ENCODE measurements around the gene SF3A2. TPM values are rescaled to one million over a fixed set of nuclear protein-coding genes. Genes with fewer than 3 reads are reported as not detected.

SF3A2 gene
- total RNA-seq, 1 experiment from 2014 or later = 184 TPM

DNA sequence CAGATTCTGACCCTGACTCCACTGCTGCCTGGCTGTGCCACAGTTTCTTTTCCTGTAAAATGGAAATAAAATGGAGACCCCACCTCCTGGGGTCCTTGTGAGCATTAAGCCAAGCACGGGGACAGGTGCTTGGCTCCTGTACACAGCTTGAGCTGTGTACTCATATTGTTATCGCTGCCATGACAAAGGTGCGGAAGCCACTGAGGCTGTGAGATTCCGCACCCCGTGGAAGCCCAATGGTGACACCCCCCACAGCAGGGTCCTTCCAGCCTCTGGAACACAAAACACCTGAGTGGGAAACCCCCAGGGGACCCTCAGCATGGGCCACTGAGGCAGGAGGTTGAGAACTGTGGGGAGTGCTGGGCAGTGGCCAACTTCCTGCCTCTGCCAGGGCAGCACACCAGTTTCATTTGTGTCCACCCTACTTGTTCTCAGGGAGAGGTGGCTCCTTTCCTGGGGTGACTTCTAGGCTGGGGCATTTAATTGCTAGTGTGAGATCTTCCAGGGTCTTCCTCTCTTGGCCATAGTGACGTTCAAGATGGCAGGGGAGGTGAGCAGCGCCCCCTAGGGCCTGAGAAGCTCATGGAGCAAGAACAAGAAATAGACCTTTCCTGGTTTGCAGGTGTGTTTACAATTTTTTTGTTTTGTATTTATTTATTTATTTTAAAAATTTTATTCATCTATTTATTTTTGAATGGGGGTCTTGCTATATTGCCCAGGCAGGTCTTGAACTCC lies 25.0 kb downstream of the SF3A2 start:
- TF ChIP-seq, protein P1, sequence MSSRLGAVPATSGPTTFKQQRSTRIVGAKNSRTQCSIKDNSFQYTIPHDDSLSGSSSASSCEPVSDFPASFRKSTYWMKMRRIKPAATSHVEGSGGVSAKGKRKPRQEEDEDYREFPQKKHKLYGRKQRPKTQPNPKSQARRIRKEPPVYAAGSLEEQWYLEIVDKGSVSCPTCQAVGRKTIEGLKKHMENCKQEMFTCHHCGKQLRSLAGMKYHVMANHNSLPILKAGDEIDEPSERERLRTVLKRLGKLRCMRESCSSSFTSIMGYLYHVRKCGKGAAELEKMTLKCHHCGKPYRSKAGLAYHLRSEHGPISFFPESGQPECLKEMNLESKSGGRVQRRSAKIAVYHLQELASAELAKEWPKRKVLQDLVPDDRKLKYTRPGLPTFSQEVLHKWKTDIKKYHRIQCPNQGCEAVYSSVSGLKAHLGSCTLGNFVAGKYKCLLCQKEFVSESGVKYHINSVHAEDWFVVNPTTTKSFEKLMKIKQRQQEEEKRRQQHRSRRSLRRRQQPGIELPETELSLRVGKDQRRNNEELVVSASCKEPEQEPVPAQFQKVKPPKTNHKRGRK (CRISPR knock-in tag; IDR thresholded peaks at IDR 0.05; ENCODE audit: borderline replicate concordance) = no peak
- TF ChIP-seq NR1H2 (CRISPR knock-in tag; IDR thresholded peaks at IDR 0.05) = no peak
- TF ChIP-seq, protein P2, sequence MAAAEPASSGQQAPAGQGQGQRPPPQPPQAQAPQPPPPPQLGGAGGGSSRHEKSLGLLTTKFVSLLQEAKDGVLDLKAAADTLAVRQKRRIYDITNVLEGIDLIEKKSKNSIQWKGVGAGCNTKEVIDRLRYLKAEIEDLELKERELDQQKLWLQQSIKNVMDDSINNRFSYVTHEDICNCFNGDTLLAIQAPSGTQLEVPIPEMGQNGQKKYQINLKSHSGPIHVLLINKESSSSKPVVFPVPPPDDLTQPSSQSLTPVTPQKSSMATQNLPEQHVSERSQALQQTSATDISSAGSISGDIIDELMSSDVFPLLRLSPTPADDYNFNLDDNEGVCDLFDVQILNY (CRISPR knock-in tag; IDR thresholded peaks at IDR 0.05) = no peak
- no peak for TF ChIP-seq GRHL2 (CRISPR knock-in tag; IDR thresholded peaks at IDR 0.05; ENCODE audit: insufficient replicate concordance, severe bottlenecking)
- TF ChIP-seq, protein P3, sequence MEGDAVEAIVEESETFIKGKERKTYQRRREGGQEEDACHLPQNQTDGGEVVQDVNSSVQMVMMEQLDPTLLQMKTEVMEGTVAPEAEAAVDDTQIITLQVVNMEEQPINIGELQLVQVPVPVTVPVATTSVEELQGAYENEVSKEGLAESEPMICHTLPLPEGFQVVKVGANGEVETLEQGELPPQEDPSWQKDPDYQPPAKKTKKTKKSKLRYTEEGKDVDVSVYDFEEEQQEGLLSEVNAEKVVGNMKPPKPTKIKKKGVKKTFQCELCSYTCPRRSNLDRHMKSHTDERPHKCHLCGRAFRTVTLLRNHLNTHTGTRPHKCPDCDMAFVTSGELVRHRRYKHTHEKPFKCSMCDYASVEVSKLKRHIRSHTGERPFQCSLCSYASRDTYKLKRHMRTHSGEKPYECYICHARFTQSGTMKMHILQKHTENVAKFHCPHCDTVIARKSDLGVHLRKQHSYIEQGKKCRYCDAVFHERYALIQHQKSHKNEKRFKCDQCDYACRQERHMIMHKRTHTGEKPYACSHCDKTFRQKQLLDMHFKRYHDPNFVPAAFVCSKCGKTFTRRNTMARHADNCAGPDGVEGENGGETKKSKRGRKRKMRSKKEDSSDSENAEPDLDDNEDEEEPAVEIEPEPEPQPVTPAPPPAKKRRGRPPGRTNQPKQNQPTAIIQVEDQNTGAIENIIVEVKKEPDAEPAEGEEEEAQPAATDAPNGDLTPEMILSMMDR (IDR thresholded peaks at IDR 0.05) = peak; percentile 75; the same call in 1 of the 2 replicates
- TF ChIP-seq EMX1 (CRISPR knock-in tag; IDR thresholded peaks at IDR 0.05) = no peak
- TF ChIP-seq, protein P4, sequence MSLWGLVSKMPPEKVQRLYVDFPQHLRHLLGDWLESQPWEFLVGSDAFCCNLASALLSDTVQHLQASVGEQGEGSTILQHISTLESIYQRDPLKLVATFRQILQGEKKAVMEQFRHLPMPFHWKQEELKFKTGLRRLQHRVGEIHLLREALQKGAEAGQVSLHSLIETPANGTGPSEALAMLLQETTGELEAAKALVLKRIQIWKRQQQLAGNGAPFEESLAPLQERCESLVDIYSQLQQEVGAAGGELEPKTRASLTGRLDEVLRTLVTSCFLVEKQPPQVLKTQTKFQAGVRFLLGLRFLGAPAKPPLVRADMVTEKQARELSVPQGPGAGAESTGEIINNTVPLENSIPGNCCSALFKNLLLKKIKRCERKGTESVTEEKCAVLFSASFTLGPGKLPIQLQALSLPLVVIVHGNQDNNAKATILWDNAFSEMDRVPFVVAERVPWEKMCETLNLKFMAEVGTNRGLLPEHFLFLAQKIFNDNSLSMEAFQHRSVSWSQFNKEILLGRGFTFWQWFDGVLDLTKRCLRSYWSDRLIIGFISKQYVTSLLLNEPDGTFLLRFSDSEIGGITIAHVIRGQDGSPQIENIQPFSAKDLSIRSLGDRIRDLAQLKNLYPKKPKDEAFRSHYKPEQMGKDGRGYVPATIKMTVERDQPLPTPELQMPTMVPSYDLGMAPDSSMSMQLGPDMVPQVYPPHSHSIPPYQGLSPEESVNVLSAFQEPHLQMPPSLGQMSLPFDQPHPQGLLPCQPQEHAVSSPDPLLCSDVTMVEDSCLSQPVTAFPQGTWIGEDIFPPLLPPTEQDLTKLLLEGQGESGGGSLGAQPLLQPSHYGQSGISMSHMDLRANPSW (CRISPR knock-in tag; conservative IDR thresholded peaks at IDR 0.05; ENCODE audit: low read depth) = no peak
- TF ChIP-seq, protein P5, sequence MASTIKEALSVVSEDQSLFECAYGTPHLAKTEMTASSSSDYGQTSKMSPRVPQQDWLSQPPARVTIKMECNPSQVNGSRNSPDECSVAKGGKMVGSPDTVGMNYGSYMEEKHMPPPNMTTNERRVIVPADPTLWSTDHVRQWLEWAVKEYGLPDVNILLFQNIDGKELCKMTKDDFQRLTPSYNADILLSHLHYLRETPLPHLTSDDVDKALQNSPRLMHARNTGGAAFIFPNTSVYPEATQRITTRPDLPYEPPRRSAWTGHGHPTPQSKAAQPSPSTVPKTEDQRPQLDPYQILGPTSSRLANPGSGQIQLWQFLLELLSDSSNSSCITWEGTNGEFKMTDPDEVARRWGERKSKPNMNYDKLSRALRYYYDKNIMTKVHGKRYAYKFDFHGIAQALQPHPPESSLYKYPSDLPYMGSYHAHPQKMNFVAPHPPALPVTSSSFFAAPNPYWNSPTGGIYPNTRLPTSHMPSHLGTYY (CRISPR knock-in tag; IDR thresholded peaks at IDR 0.05) = no peak
- no peak for TF ChIP-seq ZNF232 (CRISPR knock-in tag; IDR thresholded peaks at IDR 0.05)
- ATAC-seq = peak; percentile 68
- ChIA-PET CTCF (interaction anchor here (0.6 to 2.8 kb wide), 34 partner anchors 9 to 435 kb away, joined by 3 to 33 read pairs (median 5); partner anchors contain the start of genes AMH, AP3D1, LSM7 and PLEKHJ1), POLR2A (interaction anchor here (0.8 to 1.0 kb wide), 2 partner anchors 10 kb away, joined by 3 read pairs; no protein-coding TSS in a partner anchor)
- Mint-ChIP-seq H3K9me3 (no peaks in the 10 kb centered on the region), H3K27me3 (ENCODE audit: low read depth) (peaks cover 4% of the 10 kb centered on the region; the same call in 1 of the 2 replicates), H3K4me3 (no peak overlapping the region), H3K27ac (no peak overlapping the region), H3K4me1 (0 out of 2 replicates have a peak, but pooled peaks cover 2% of the 10 kb centered on the region), H3K36me3 (no peaks in the 10 kb centered on the region)
- DNase-seq (ENCODE audit: low spot score) = peak; percentile 74

DNA sequence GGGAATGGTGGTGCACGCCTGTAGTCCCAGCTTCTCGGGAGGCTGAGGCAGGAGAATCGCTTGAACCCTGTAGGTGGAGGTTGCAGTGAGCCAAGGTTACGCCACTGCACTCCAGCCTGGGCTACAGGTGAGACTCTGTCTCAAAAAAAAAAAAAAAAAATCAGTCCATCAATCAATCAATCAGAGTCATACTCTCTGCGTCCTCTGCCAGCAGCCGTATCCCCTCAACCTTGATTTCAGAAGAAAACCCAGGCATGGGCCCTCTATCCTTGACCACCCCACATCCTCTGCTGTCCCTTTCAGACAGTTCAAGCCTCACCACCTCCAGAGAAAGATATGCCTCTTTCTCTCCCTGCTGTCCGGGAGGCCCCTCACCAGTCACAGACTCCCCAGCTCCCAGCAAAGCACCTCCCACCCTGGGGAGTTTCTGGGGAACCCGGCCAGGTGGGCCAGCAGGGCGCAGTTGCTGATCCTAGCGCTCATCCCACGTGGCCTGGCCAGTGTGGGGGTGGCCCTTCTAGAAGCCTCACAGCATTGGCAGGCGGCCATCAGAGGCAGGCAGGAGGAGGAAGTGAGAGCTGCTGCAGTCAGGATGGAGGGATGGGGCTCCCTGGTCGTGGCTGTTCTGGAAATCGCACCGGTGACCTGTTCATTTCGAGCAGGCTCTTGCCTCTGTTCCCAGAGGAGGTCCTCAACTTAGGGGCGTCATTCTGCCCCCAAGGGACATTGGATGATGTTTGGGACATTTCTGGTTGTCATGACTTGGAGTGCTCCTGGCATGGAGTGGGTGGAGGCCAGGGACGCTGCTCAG lies 29.8 kb downstream of the SF3A2 start:
- ATAC-seq (no peak), DNase-seq (ENCODE audit: low spot score) (peak; percentile 20)
- Mint-ChIP-seq H3K36me3 (peaks cover 3% of the 10 kb centered on the region), H3K4me3 (no peak overlapping the region), H3K4me1 (peaks cover 13% of the 10 kb centered on the region), H3K9me3 (no peaks in the 10 kb centered on the region), H3K27ac (no peak overlapping the region), H3K27me3 (ENCODE audit: low read depth) (no peaks in the 10 kb centered on the region)
- ChIA-PET POLR2A (interaction anchor here (0.8 kb wide), 1 partner anchor 196 kb away, joined by 7 read pairs; no protein-coding TSS in a partner anchor), CTCF (interaction anchor here (0.6 to 1.5 kb wide), 5 partner anchors 13 to 370 kb away, joined by 3 to 6 read pairs (median 5); no protein-coding TSS in a partner anchor)
- TF ChIP-seq ZNF671 (CRISPR knock-in tag; IDR thresholded peaks at IDR 0.05) (no peak), ZBTB21 (CRISPR knock-in tag; IDR thresholded peaks at IDR 0.05; ENCODE audit: borderline replicate concordance) (no peak), TEAD1 (CRISPR knock-in tag; IDR thresholded peaks at IDR 0.05) (no peak), CREB1 (CRISPR knock-in tag; IDR thresholded peaks at IDR 0.05) (no peak)
- TF ChIP-seq, protein P6, sequence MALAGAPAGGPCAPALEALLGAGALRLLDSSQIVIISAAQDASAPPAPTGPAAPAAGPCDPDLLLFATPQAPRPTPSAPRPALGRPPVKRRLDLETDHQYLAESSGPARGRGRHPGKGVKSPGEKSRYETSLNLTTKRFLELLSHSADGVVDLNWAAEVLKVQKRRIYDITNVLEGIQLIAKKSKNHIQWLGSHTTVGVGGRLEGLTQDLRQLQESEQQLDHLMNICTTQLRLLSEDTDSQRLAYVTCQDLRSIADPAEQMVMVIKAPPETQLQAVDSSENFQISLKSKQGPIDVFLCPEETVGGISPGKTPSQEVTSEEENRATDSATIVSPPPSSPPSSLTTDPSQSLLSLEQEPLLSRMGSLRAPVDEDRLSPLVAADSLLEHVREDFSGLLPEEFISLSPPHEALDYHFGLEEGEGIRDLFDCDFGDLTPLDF (CRISPR knock-in tag; IDR thresholded peaks at IDR 0.05) = no peak
- TF ChIP-seq, protein P7, sequence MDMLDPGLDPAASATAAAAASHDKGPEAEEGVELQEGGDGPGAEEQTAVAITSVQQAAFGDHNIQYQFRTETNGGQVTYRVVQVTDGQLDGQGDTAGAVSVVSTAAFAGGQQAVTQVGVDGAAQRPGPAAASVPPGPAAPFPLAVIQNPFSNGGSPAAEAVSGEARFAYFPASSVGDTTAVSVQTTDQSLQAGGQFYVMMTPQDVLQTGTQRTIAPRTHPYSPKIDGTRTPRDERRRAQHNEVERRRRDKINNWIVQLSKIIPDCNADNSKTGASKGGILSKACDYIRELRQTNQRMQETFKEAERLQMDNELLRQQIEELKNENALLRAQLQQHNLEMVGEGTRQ (CRISPR knock-in tag; IDR thresholded peaks at IDR 0.05) = no peak
- TF ChIP-seq, protein P8, sequence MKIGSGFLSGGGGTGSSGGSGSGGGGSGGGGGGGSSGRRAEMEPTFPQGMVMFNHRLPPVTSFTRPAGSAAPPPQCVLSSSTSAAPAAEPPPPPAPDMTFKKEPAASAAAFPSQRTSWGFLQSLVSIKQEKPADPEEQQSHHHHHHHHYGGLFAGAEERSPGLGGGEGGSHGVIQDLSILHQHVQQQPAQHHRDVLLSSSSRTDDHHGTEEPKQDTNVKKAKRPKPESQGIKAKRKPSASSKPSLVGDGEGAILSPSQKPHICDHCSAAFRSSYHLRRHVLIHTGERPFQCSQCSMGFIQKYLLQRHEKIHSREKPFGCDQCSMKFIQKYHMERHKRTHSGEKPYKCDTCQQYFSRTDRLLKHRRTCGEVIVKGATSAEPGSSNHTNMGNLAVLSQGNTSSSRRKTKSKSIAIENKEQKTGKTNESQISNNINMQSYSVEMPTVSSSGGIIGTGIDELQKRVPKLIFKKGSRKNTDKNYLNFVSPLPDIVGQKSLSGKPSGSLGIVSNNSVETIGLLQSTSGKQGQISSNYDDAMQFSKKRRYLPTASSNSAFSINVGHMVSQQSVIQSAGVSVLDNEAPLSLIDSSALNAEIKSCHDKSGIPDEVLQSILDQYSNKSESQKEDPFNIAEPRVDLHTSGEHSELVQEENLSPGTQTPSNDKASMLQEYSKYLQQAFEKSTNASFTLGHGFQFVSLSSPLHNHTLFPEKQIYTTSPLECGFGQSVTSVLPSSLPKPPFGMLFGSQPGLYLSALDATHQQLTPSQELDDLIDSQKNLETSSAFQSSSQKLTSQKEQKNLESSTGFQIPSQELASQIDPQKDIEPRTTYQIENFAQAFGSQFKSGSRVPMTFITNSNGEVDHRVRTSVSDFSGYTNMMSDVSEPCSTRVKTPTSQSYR (CRISPR knock-in tag; IDR thresholded peaks at IDR 0.05) = no peak
- TF ChIP-seq, protein P9, sequence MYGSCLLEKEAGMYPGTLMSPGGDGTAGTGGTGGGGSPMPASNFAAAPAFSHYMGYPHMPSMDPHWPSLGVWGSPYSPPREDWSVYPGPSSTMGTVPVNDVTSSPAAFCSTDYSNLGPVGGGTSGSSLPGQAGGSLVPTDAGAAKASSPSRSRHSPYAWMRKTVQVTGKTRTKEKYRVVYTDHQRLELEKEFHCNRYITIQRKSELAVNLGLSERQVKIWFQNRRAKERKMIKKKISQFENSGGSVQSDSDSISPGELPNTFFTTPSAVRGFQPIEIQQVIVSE (CRISPR knock-in tag; IDR thresholded peaks at IDR 0.05; ENCODE audit: borderline replicate concordance) = no peak
